ENCODE data around the gene TPCN2.

DNA sequence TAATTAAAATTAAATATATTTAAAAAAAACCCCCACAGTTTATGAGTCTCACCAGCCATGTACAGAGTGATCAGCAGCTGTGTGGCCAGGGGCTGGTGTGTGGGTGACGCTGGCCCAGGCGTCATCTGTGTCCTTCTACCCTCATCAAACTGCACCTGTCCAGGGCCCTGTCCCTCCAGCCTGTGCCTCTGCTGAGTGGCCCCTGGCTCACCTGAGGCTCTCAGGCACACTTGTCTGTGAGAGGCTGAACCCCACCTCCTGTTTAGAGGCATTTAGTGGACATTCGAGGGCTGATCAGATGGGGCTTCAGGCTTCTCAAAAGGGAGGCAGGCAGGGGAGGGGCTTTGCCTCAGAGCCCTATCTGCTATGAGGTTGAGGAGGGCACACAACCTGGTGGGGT is 77.1 kb downstream of the TPCN2 start:
- TF ChIP-seq, protein P1, sequence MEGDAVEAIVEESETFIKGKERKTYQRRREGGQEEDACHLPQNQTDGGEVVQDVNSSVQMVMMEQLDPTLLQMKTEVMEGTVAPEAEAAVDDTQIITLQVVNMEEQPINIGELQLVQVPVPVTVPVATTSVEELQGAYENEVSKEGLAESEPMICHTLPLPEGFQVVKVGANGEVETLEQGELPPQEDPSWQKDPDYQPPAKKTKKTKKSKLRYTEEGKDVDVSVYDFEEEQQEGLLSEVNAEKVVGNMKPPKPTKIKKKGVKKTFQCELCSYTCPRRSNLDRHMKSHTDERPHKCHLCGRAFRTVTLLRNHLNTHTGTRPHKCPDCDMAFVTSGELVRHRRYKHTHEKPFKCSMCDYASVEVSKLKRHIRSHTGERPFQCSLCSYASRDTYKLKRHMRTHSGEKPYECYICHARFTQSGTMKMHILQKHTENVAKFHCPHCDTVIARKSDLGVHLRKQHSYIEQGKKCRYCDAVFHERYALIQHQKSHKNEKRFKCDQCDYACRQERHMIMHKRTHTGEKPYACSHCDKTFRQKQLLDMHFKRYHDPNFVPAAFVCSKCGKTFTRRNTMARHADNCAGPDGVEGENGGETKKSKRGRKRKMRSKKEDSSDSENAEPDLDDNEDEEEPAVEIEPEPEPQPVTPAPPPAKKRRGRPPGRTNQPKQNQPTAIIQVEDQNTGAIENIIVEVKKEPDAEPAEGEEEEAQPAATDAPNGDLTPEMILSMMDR (IDR thresholded peaks at IDR 0.05; ENCODE audit: low read depth, low read length): no peak
- TF ChIP-seq POLR2A (IDR thresholded peaks at IDR 0.05; ENCODE audit: extremely low read depth, insufficient read length) (no peak), MYC (IDR thresholded peaks at IDR 0.05; ENCODE audit: low read depth, low read length) (no peak)
- TF ChIP-seq, protein P2, sequence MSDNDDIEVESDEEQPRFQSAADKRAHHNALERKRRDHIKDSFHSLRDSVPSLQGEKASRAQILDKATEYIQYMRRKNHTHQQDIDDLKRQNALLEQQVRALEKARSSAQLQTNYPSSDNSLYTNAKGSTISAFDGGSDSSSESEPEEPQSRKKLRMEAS (IDR thresholded peaks at IDR 0.05; ENCODE audit: low read depth, low read length): no peak
